Endodermal cell (in vitro differentiated cells): ENCODE results near the gene PRPF39. TPM values are rescaled to one million over a fixed set of nuclear protein-coding genes. Genes with fewer than 3 reads are reported as not detected.

Experiments used
- DNase-seq: peaks from one replicate; pipeline ENCODE4 v3.0.0-alpha.2; 2017
- H3K27ac ChIP-seq: 2 replicates; pipeline ENCODE4 v1.5.1; 2013; ENCODE audit warnings: mild to moderate bottlenecking, low read depth, low read length, moderate library complexity
- H3K27me3 ChIP-seq: 2 replicates; pipeline ENCODE4 v1.6.1; 2013; ENCODE audit warnings: mild to moderate bottlenecking, low read length, moderate library complexity; ENCODE audit not compliant: insufficient read depth, control insufficient read depth, poor library complexity, severe bottlenecking
- H3K36me3 ChIP-seq: 2 replicates; pipeline ENCODE4 v1.7.0; 2013; ENCODE audit warnings: mild to moderate bottlenecking, low read length, moderate library complexity; ENCODE audit not compliant: control insufficient read depth, insufficient read depth
- H3K4me1 ChIP-seq: one replicate; pipeline ENCODE4 v1.7.0; 2013; ENCODE audit warnings: low read length; ENCODE audit not compliant: control insufficient read depth, insufficient read depth
- H3K4me3 ChIP-seq: 2 replicates; pipeline ENCODE4 v1.5.1; 2013; ENCODE audit warnings: mild to moderate bottlenecking, low read length, moderate library complexity
- H3K9ac ChIP-seq: 2 replicates; pipeline ENCODE4 v1.6.1; 2013; ENCODE audit warnings: mild to moderate bottlenecking, low read length, moderate library complexity; ENCODE audit not compliant: poor library complexity, severe bottlenecking; ENCODE audit errors: extremely low read depth
- H3K9me3 ChIP-seq: 2 replicates; pipeline ENCODE4 v1.6.1; 2013; ENCODE audit warnings: mild to moderate bottlenecking, low read length, moderate library complexity; ENCODE audit not compliant: control insufficient read depth
- H3K27ac Mint-ChIP-seq: 2 replicates; pipeline ENCODE4 v1.8.0; 2020; ENCODE audit warnings: mixed read lengths
- H3K27me3 Mint-ChIP-seq: 2 replicates; pipeline ENCODE4 v1.8.0; 2021; ENCODE audit warnings: mild to moderate bottlenecking, mixed read lengths; ENCODE audit not compliant: insufficient read depth
- H3K36me3 Mint-ChIP-seq: 2 replicates; pipeline ENCODE4 v1.8.0; 2020; ENCODE audit warnings: low read depth, mixed read lengths
- H3K4me1 Mint-ChIP-seq: 2 replicates; pipeline ENCODE4 v1.8.0; 2020; ENCODE audit warnings: mixed read lengths
- H3K4me3 Mint-ChIP-seq: 2 replicates; pipeline ENCODE4 v1.8.0; 2020; ENCODE audit warnings: mild to moderate bottlenecking, moderate library complexity, mixed read lengths
- H3K9me3 Mint-ChIP-seq: 2 replicates; pipeline ENCODE4 v1.8.0; 2020; ENCODE audit warnings: mild to moderate bottlenecking, mixed read lengths
- CTCF ChIP-seq: fragments of 200-600 bp; sonication (generic); conservative IDR thresholded peaks from 2 replicates; pipeline ENCODE4 v1.5.0; 2021; ENCODE audit warnings: antibody characterized with exemption, mild to moderate bottlenecking
- WGBS, 2 experiments: methylation state at CpG; one replicate each; pipeline versions ENCODE4 v1.1.5 to v1.1.7; 2013; ENCODE audit warnings: missing lambda C conversion rate in 2 of 2, mixed read lengths in 1 of 2; ENCODE audit not compliant: insufficient coverage in 1 of 2, insufficient read length in 1 of 2; 5-methylcytosine and 5-hydroxymethylcytosine counted together
- total RNA-seq, 2 donors: library from RNA; stranded (reverse); fragmentation: NEBNext Ultra II Directional in 1 of 2; extraction: Animal tissue kit (Norgen Biotek cat#: 25700) in 1 of 2; gene quantifications; 2 replicates in 1 of 2; 3 replicates in 1 of 2; pipeline ENCODE4 v1.2.1, GENCODE V29; 2021

Gene PRPF39
- total RNA-seq, 2 donors from 2014 or later, result 50.7 to 50.8 TPM

- Histone ChIP-seq H3K4me1 (no peaks in the 10 kb centered on the region), H3K4me3 (no peak overlapping the region), H3K27ac (no peak overlapping the region), H3K9ac (no peak overlapping the region), H3K27me3 (no peaks in the 10 kb centered on the region), H3K9me3 (peaks cover 17% of the 10 kb centered on the region), H3K36me3 (no peaks in the 10 kb centered on the region)
- H3K36me3 Mint-ChIP-seq, result peaks cover 11% of the 10 kb centered on the region
- H3K27me3 Mint-ChIP-seq, result no peaks in the 10 kb centered on the region
- TF ChIP-seq CTCF, result no peak
- WGBS, 2 experiments, result 93 to 100% methylated on average over 1 to 2 of the region's 2 CpGs
- no peak overlapping the region for H3K4me3 Mint-ChIP-seq
- peaks cover 23% of the 10 kb centered on the region for H3K9me3 Mint-ChIP-seq
- H3K27ac Mint-ChIP-seq, result peak overlapping the region; percentile 37
- H3K4me1 Mint-ChIP-seq, result peaks cover 29% of the 10 kb centered on the region
- no peak for DNase-seq
Observed at GRCh38 chr14:45082420-45082819, 1.5 kb upstream of the PRPF39 start.

GRCh38 chr14:45083617-45083975 is 320 bp upstream of the PRPF39 start:
- H3K9ac ChIP-seq, result no peak overlapping the region
- no peak for TF ChIP-seq CTCF
- Mint-ChIP-seq H3K4me3 (peak overlapping the region; percentile 98), H3K4me1 (peaks cover 35% of the 10 kb centered on the region), H3K9me3 (peaks cover 23% of the 10 kb centered on the region), H3K27ac (peak overlapping the region; percentile 86), H3K36me3 (peaks cover 11% of the 10 kb centered on the region), H3K27me3 (no peaks in the 10 kb centered on the region)
- no peaks in the 10 kb centered on the region for H3K27me3 ChIP-seq
- peaks cover 17% of the 10 kb centered on the region for H3K9me3 ChIP-seq
- DNase-seq, result no peak
- H3K4me3 ChIP-seq, result peak overlapping the region; percentile 77
- no peaks in the 10 kb centered on the region for H3K4me1 ChIP-seq
- WGBS, 2 experiments, result 9 to 40% methylated on average over 2 to 10 of the region's 10 CpGs
- H3K27ac ChIP-seq, result no peak overlapping the region
- peaks cover under 1% of the 10 kb centered on the region for H3K36me3 ChIP-seq

- Mint-ChIP-seq H3K36me3 (peaks cover 11% of the 10 kb centered on the region), H3K4me3 (peak overlapping the region; percentile 98), H3K27me3 (no peaks in the 10 kb centered on the region), H3K27ac (peak overlapping the region; percentile 84), H3K9me3 (peaks cover 18% of the 10 kb centered on the region), H3K4me1 (peaks cover 48% of the 10 kb centered on the region)
- no peak overlapping the region for H3K27ac ChIP-seq
- H3K9me3 ChIP-seq, result peaks cover 12% of the 10 kb centered on the region
- WGBS, 2 experiments, result 6 to 19% methylated on average over 3 of the region's 4 CpGs
- no peaks in the 10 kb centered on the region for H3K27me3 ChIP-seq
- no peak for DNase-seq
- H3K9ac ChIP-seq, result peak overlapping the region; percentile 87
- peaks cover 3% of the 10 kb centered on the region for H3K36me3 ChIP-seq
- no peak for TF ChIP-seq CTCF
- no peaks in the 10 kb centered on the region for H3K4me1 ChIP-seq
- H3K4me3 ChIP-seq, result peak overlapping the region; percentile 98
Observed at GRCh38 chr14:45084946-45085346, 1.0 kb downstream of the PRPF39 start.
